ENCODE results near the gene TANGO2. TPM values are rescaled to one million over a fixed set of nuclear protein-coding genes. Genes with fewer than 3 reads are reported as not detected.

TANGO2 gene
- total and polyA plus RNA-seq, 12 donors = 25.1 to 87.0 (median 43.5) TPM

DNA sequence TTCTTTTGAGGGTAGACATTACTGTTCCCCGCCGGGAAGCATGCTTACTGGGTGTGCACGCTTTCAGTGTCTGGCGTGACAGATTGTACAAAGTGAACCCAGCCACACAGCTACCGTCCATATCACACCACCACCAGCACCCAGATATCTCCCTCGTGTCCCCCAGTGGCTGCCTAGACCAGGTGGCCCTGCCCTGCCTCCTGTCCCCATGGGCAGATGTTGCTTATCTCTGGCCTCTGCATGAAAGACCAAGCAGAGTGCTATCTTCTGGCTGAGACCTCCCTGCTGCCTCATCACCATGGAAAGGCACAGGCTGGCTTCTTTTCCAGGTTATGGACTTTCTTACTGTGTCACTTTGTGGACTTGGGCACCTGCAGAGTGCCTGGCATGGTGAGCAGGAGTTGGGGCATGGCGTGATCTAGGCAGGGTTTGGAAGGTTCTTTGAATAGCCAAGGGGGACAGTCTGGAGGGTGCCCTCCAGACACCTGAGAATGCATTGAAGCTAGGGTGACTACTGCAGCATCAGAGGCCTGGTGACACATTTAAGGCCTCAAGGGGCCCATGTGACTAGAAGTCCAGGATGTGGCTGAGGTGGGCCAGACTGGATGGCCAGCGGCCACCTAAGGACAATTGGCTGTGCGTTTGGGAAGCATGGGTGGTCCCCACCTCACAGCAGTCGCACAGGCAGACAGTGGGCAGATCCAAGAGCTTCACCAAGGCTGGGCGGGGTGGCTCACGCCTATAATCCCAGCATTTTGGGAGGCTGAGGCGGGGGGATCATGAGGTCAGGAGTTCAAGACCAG is 4.7 kb downstream of the TANGO2 start:
- Histone ChIP-seq H3K36me3 (replicated peaks in 1 of 2) (no peaks in the 10 kb centered on the region), H3K9me3 (replicated peaks in 1 of 3) (no peaks in the 10 kb centered on the region), H3K27ac (no peak overlapping the region), H3K27me3 (no peaks in the 10 kb centered on the region), H3K4me3 (no peak overlapping the region), H3K4me1 (replicated peaks in 1 of 2) (peaks cover 17 to 33% of the 10 kb centered on the region in 2 donors)
- intact Hi-C loops (cut with DNase I) = no loop called here
- 95 to 98% (median 96%) methylated on average over 3 to 13 of the region's 13 CpGs for WGBS, 4 donors
- DNase-seq = peak in 1 of 7 donors; percentile 12
- TF ChIP-seq, protein P1, sequence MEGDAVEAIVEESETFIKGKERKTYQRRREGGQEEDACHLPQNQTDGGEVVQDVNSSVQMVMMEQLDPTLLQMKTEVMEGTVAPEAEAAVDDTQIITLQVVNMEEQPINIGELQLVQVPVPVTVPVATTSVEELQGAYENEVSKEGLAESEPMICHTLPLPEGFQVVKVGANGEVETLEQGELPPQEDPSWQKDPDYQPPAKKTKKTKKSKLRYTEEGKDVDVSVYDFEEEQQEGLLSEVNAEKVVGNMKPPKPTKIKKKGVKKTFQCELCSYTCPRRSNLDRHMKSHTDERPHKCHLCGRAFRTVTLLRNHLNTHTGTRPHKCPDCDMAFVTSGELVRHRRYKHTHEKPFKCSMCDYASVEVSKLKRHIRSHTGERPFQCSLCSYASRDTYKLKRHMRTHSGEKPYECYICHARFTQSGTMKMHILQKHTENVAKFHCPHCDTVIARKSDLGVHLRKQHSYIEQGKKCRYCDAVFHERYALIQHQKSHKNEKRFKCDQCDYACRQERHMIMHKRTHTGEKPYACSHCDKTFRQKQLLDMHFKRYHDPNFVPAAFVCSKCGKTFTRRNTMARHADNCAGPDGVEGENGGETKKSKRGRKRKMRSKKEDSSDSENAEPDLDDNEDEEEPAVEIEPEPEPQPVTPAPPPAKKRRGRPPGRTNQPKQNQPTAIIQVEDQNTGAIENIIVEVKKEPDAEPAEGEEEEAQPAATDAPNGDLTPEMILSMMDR (IDR thresholded peaks at IDR 0.05) = no peak
- no peak for TF ChIP-seq POLR2A (IDR thresholded peaks at IDR 0.05)

- Histone ChIP-seq H3K27ac (no peak overlapping the region), H3K4me3 (no peak overlapping the region), H3K9me3 (replicated peaks in 1 of 3) (no peaks in the 10 kb centered on the region), H3K36me3 (replicated peaks in 1 of 2) (peaks cover 0 to 2% of the 10 kb centered on the region in 2 donors), H3K27me3 (no peaks in the 10 kb centered on the region), H3K4me1 (replicated peaks in 1 of 2) (peaks cover 15 to 33% of the 10 kb centered on the region in 2 donors)
- WGBS, 4 donors = 96 to 98% (median 98%) methylated on average over 12 to 13 of the region's 13 CpGs
- DNase-seq = peak in 1 of 7 donors; percentile 9
- intact Hi-C loops (cut with DNase I) = no loop called here
- TF ChIP-seq, protein P1 (IDR thresholded peaks at IDR 0.05) = no peak
- TF ChIP-seq POLR2A (IDR thresholded peaks at IDR 0.05) = no peak
These were observed 5.4 kb downstream of the TANGO2 start for GRCh38 chr22:20026204-20026908.

- Histone ChIP-seq H3K9me3 (replicated peaks in 1 of 3) (no peaks in the 10 kb centered on the region), H3K4me3 (no peak overlapping the region), H3K27ac (no peak overlapping the region), H3K4me1 (replicated peaks in 1 of 2) (peaks cover 9 to 29% of the 10 kb centered on the region in 2 donors), H3K36me3 (replicated peaks in 1 of 2) (peaks cover 0 to 6% of the 10 kb centered on the region in 2 donors), H3K27me3 (no peaks in the 10 kb centered on the region)
- TF ChIP-seq, protein P1 (IDR thresholded peaks at IDR 0.05) = no peak
- no peak for TF ChIP-seq POLR2A (IDR thresholded peaks at IDR 0.05)
- WGBS, 4 donors = 83 to 89% (median 88%) methylated on average over 12 of the region's 12 CpGs
- intact Hi-C loops (cut with DNase I) = no loop called here
- DNase-seq = peak in 1 of 7 donors; percentile 8
These were observed 6.2 kb downstream of the TANGO2 start for GRCh38 chr22:20026996-20027601.

All from adrenal gland (tissue), 12 donors.